GM12865 (cell line): Measurements from ENCODE around the gene TAF1C.
A peak's percentile ranks its signal among the peaks of the same experiment; 100 is the strongest.

Experiments used
- DNase-seq: peaks from one replicate; pipeline ENCODE4 v3.0.0; 2010; ENCODE audit warnings: low read depth
- H3K4me3 ChIP-seq: 2 replicates; pipeline ENCODE4 v1.5.1; 2011; ENCODE audit warnings: mild to moderate bottlenecking, low read depth, low read length, control low read depth
- TF ChIP-seq, protein P1 (sequence below): IDR thresholded peaks from 2 replicates; pipeline ENCODE4 v1.5.1; 2011; ENCODE audit warnings: low read length, control low read depth, low read depth, inconsistent platforms; ENCODE audit not compliant: insufficient read depth; ENCODE audit errors: missing control alignments

TAF1C gene

DNA sequence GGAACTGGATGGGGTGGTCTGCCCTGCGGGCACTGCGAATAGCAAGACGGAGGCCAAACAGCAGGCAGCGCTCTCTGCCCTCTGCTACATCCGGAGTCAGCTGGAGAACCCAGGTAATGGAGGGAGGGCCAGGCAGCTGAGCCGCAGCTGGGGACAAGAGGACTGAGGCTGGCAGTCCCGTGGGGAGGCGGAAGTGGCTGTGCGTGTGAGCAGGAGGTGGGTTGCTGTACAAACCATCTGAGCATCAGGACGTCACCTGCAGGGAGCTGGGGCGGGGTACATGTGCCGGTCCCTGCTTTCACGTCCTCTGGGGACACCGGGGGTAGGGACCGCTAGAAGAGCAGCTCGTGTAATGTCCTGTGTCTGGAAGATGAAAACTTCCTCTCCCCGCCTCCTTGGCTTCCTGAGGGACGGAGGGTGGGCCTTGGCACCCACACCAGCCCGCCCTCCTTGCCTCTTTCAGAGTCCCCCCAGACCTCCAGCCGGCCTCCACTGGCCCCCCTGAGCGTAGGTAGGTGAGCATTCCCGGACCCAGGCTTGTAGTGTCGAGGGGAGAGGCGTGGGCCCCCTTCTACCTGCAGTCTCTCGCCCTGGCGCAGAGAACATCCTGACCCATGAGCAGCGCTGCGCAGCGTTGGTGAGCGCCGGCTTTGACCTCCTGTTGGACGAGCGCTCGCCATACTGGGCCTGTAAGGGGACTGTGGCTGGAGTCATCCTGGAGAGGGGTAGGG lies 7.8 kb upstream of the TAF1C start:
- TF ChIP-seq, protein P1, sequence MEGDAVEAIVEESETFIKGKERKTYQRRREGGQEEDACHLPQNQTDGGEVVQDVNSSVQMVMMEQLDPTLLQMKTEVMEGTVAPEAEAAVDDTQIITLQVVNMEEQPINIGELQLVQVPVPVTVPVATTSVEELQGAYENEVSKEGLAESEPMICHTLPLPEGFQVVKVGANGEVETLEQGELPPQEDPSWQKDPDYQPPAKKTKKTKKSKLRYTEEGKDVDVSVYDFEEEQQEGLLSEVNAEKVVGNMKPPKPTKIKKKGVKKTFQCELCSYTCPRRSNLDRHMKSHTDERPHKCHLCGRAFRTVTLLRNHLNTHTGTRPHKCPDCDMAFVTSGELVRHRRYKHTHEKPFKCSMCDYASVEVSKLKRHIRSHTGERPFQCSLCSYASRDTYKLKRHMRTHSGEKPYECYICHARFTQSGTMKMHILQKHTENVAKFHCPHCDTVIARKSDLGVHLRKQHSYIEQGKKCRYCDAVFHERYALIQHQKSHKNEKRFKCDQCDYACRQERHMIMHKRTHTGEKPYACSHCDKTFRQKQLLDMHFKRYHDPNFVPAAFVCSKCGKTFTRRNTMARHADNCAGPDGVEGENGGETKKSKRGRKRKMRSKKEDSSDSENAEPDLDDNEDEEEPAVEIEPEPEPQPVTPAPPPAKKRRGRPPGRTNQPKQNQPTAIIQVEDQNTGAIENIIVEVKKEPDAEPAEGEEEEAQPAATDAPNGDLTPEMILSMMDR: no peak
- H3K4me3 ChIP-seq: no peak overlapping the region
- DNase-seq: peak; percentile 29

DNA sequence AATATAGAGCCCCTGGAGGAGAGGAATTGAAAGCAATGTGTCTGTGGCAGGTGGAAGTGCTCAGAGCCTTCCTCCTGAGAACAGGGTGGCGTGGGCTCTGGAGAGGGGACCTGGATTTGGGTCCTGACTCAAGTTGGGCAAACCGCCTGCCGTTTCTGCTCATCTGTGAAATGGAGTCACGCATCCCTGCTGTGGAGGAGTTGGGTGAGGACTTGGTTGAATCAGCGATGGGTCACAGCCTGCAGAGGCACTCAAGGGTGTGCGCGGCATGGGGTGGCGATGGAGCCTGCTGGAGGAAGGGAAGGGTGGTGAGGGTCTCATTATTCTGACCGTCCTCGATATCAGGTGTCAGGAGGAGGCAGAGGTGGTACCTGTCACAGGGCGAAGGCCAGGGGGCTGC lies 7.2 kb upstream of the TAF1C start:
- no peak overlapping the region for H3K4me3 ChIP-seq

DNA sequence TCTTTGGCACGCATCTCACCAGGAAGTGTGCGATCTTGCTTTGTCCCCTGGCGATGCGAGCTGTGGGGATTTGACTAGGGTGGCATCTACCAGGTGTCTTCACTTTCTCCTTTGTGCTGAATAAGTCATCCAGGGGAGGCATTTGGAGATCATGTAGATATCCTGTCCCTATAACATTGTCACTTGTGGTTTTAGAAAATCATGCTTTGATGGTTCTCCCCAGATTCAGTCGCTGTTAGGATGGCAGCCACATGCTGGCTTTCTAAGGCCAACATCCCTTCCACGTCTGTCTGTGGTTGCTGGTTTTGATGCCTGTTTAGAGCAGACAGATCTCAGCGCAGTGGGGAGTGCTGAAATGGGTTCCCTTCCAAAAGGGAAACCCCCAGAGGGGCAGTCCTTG lies 6.6 kb upstream of the TAF1C start:
- no peak for DNase-seq

More for the DNA sequence above, 7.2 kb upstream of the TAF1C start:
- DNase-seq: no peak
- TF ChIP-seq, protein P1: no peak

DNA sequence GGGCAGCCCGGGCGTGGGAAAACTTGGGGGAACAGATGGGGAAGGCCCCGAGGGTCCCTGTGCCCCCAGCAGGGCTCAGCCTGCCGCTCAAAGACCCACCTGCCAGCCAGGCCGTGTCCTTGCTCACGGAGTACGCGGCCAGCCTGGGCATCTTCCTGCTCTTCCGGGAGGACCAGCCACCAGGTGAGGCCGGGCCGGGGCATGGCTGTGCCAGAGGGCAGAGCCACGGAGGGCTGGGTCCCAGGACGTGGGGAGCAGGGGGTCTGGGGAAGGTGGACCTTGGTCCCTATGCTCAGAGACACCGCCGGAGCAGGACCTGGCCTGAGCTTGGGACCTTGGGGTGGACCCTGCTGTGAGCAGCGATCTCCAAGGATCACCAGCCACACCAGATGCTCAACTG lies 4.6 kb upstream of the TAF1C start:
- no peak overlapping the region for H3K4me3 ChIP-seq
- TF ChIP-seq, protein P1: no peak
- no peak for DNase-seq

More for the DNA sequence above, 6.6 kb upstream of the TAF1C start:
- no peak overlapping the region for H3K4me3 ChIP-seq
- TF ChIP-seq, protein P1: no peak

DNA sequence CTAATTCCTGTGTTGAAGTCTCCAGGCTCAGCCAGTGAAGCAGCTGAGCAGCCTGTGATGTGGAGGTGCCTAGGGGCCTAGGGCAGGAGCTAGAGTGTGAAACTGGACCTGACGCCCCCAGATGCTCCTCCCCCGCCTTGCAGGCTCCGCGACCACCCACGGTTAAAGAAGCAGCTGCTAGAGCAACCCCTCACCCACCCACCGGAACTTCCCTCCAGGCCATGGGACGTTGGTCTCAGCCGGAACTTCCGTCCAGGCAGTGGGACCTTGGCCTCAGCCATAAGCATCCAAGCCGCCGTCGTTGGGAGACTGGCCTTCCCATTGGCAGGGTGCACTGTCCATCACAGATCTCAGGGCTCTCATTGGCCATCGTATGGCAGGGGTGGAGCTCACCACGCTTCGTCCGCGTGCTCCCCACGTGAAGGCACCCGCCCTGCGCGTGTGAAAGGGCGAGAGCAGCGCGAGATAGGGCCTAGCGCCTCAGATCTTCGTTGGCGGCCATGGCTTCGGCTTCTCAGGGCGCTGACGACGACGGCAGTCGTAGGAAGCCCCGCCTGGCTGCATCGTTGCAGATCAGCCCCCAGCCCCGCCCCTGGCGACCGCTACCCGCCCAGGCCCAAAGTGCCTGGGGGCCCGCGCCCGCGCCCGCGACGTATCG lies 4.0 kb upstream of the TAF1C start, which contains the start of gene ADAD2:
ADAD2 (plus strand) TSS at position 427 of the 658 bp plus-strand sequence; CDS start at position 501, 74 bp downstream.
- DNase-seq: no peak
- TF ChIP-seq, protein P1: no peak
- no peak within 1 kb of the TSS for H3K4me3 ChIP-seq

DNA sequence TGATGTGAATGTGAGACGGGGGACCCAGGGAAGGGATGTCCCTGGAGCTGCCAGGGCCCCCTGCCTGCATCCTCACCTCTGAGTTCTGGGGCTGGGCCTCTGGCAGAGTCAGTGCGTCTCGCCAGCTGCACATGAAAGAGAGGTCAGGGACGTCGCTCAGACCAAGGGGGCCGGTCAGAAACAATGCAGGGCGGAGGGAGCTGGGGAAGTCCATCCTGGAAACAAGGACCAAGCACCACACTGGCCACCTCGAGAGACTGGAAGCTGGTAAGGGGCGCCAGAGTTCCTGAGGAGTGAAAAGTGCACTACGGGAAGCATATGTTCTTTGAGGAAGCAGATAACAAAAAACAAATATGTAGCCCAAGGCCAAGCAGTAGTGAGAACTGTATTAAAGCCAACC lies 2.1 kb downstream of the TAF1C start:
- DNase-seq: no peak
- no peak overlapping the region for H3K4me3 ChIP-seq
- TF ChIP-seq, protein P1: no peak
